ENCODE data around the gene PLCH1. TPM values are rescaled to one million over a fixed set of nuclear protein-coding genes. Genes with fewer than 3 reads are reported as not detected.

The PLCH1 gene
- polyA plus RNA-seq, 2 donors, result 0.07 to 0.10 TPM

DNA sequence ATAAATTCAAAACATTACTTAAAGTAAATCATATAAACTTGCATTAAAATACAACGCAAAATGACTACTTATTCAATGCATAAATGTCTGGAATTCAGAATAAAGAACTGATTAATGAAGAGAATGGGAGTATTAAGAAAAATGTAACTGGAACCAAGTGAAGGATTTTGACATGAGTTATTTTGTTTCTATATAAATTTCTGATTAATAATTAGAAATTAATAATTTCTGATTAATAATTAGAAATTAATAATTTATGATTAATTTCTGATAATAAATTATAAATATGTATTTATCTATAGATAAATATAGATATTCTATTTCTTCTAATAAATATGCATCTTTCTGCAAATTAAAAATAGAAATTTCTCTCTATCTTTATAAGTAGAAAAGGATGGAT is 291.4 kb downstream of the PLCH1 start:
- no peak overlapping the region for H3K4me3 ChIP-seq (ENCODE audit: low read depth in 1 of 2, low read length in 2 of 2)
- H3K36me3 ChIP-seq (ENCODE audit: control insufficient read depth in 2 of 2, insufficient read depth in 2 of 2, low read length in 1 of 2), result no peaks in the 10 kb centered on the region
- 82 to 93% methylated on average over 1 of the region's 1 CpG for WGBS, 2 donors
- H3K9me3 ChIP-seq (ENCODE audit: control insufficient read depth in 2 of 2, insufficient read depth in 1 of 2, low read depth in 1 of 2, low read length in 1 of 2), result peaks cover 0 to 2% of the 10 kb centered on the region in 2 donors
- H3K27ac ChIP-seq (ENCODE audit: low read depth in 2 of 2, low read length in 1 of 2), result no peak overlapping the region
- no peaks in the 10 kb centered on the region for H3K27me3 ChIP-seq (ENCODE audit: control insufficient read depth in 1 of 2, insufficient read depth in 2 of 2, low read length in 2 of 2)
- no peaks in the 10 kb centered on the region for H3K4me1 ChIP-seq (ENCODE audit: control insufficient read depth in 2 of 2, insufficient read depth in 2 of 2, low read length in 1 of 2)

DNA sequence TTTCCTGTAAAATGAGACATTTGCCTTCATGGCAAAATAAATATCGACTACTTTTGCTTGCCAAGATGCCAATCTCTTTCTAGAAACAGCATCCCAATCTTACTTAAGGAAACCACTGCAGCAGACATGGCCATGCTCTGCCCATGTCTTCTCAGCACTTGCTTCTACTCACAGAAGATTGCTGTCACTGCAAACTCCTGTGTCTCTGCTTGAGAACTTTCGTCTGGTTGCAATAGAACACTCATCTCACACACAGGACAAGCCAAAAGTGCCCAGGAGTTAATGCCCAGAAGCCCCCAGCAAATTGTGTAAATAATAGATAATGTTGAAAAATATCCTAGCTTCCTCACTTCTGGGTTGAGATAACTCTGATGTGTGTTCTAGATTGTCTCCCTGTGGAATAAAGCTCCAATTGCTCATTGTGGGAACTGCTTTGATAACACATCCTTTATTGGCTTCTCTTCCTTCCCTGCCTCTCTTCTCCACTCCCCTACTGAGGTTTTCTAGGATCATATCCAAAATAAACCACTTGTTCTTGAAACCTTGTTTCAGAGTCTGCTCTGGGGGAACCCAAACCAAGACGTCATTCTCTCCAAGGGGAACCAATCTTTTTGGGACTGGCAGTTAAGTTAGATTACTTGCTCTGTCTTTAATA is 295.1 kb downstream of the PLCH1 start:
- 67 to 70% methylated on average over 3 of the region's 3 CpGs for WGBS, 2 donors
- H3K4me3 ChIP-seq (ENCODE audit: low read depth in 1 of 2, low read length in 2 of 2), result no peak overlapping the region
- H3K9me3 ChIP-seq (ENCODE audit: control insufficient read depth in 2 of 2, insufficient read depth in 1 of 2, low read depth in 1 of 2, low read length in 1 of 2), result no peaks in the 10 kb centered on the region
- no peaks in the 10 kb centered on the region for H3K4me1 ChIP-seq (ENCODE audit: control insufficient read depth in 2 of 2, insufficient read depth in 2 of 2, low read length in 1 of 2)
- H3K27ac ChIP-seq (ENCODE audit: low read depth in 2 of 2, low read length in 1 of 2), result no peak overlapping the region
- H3K27me3 ChIP-seq (ENCODE audit: control insufficient read depth in 1 of 2, insufficient read depth in 2 of 2, low read length in 2 of 2), result no peaks in the 10 kb centered on the region
- H3K36me3 ChIP-seq (ENCODE audit: control insufficient read depth in 2 of 2, insufficient read depth in 2 of 2, low read length in 1 of 2), result no peaks in the 10 kb centered on the region

DNA sequence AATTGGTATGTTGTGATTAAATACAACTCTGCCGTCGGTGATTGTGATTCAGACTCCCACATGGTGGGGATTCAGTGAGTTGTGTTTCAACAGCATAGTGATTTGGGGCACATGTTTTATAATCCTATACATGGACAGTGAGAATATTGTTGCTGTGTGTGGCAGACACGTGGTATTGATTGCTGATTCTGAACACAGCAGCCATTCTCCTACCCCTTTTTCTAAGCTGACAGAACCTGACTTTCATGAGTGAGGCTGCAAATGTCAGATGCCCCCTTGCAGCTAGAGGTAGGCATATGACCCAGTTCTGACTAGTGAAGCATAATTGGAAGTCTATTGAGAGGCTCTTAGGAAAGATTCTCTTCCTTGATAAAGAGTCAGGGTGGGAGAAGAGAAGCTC is 296.3 kb downstream of the PLCH1 start:
- 69 to 73% methylated on average over 3 of the region's 3 CpGs for WGBS, 2 donors
- Histone ChIP-seq H3K36me3 (ENCODE audit: control insufficient read depth in 2 of 2, insufficient read depth in 2 of 2, low read length in 1 of 2) (no peaks in the 10 kb centered on the region), H3K27me3 (ENCODE audit: control insufficient read depth in 1 of 2, insufficient read depth in 2 of 2, low read length in 2 of 2) (no peaks in the 10 kb centered on the region), H3K27ac (ENCODE audit: low read depth in 2 of 2, low read length in 1 of 2) (no peak overlapping the region), H3K4me3 (ENCODE audit: low read depth in 1 of 2, low read length in 2 of 2) (no peak overlapping the region), H3K9me3 (ENCODE audit: control insufficient read depth in 2 of 2, insufficient read depth in 1 of 2, low read depth in 1 of 2, low read length in 1 of 2) (no peaks in the 10 kb centered on the region), H3K4me1 (ENCODE audit: control insufficient read depth in 2 of 2, insufficient read depth in 2 of 2, low read length in 1 of 2) (no peaks in the 10 kb centered on the region)

DNA sequence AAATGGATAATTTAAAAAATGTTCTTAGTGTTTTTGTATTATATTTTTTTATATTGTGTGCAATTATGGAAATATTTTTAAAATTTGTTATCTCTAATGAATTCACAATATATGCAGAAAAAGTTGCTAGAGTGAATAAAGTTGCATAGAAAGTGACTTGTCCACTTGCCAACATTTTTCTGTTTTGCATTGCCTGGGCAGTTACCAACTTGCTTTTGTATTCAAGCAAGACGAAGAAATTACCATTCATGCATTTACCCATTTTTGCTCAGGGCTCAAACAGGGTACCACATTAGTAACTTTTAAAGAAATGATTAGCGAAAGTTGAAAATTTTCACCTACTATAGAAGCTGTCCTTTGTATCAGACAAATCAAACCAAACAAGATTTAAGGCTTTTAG is 298.5 kb downstream of the PLCH1 start:
- H3K9me3 ChIP-seq (ENCODE audit: control insufficient read depth in 2 of 2, insufficient read depth in 1 of 2, low read depth in 1 of 2, low read length in 1 of 2), result no peaks in the 10 kb centered on the region
- H3K4me1 ChIP-seq (ENCODE audit: control insufficient read depth in 2 of 2, insufficient read depth in 2 of 2, low read length in 1 of 2), result no peaks in the 10 kb centered on the region
- H3K27me3 ChIP-seq (ENCODE audit: control insufficient read depth in 1 of 2, insufficient read depth in 2 of 2, low read length in 2 of 2), result no peaks in the 10 kb centered on the region
- no peak overlapping the region for H3K27ac ChIP-seq (ENCODE audit: low read depth in 2 of 2, low read length in 1 of 2)
- 60 to 65% methylated on average over 2 of the region's 2 CpGs for WGBS, 2 donors
- H3K36me3 ChIP-seq (ENCODE audit: control insufficient read depth in 2 of 2, insufficient read depth in 2 of 2, low read length in 1 of 2), result no peaks in the 10 kb centered on the region
- no peak overlapping the region for H3K4me3 ChIP-seq (ENCODE audit: low read depth in 1 of 2, low read length in 2 of 2)

DNA sequence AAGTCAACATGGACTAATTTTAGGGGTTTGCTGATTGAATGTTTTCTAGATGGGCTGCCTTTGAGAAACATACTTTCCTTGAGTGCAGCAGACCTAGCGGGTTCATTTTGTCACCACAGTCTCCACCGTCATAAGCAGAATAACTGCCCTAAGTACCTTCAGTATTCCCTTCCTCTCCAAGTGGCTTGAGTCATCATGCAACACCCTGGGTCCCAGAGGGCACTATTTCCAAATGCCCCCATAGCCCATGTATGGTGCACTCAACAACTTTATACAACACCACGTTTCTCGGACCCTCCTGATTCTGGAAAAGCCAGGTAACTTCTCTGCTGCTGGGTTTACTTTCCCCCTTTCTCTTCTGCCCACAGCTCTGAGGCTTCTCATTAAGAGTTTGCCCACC is 300.1 kb downstream of the PLCH1 start:
- no peaks in the 10 kb centered on the region for H3K4me1 ChIP-seq (ENCODE audit: control insufficient read depth in 2 of 2, insufficient read depth in 2 of 2, low read length in 1 of 2)
- no peak overlapping the region for H3K27ac ChIP-seq (ENCODE audit: low read depth in 2 of 2, low read length in 1 of 2)
- no peak overlapping the region for H3K4me3 ChIP-seq (ENCODE audit: low read depth in 1 of 2, low read length in 2 of 2)
- no peaks in the 10 kb centered on the region for H3K27me3 ChIP-seq (ENCODE audit: control insufficient read depth in 1 of 2, insufficient read depth in 2 of 2, low read length in 2 of 2)
- no peaks in the 10 kb centered on the region for H3K9me3 ChIP-seq (ENCODE audit: control insufficient read depth in 2 of 2, insufficient read depth in 1 of 2, low read depth in 1 of 2, low read length in 1 of 2)
- WGBS, 2 donors, result 89 to 96% methylated on average over 4 of the region's 4 CpGs
- H3K36me3 ChIP-seq (ENCODE audit: control insufficient read depth in 2 of 2, insufficient read depth in 2 of 2, low read length in 1 of 2), result no peaks in the 10 kb centered on the region

DNA sequence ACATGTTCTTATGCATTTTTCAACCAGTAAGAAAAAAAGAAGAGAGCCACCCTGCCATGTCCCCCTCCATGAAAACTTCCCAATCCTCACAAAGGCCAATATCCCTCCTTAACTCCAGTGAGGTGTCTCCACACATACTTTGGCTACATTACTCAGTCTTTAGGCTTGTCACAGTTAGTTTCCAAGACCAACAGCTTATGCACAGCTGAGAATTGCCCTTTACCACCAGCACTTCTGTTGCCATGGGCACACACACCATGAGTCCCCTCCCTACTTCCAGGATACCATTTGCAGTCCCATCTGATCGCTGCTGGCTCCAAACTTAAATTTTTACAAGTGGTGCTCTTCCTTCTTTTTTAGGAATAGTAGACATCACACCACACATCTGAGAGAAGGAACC is 301.1 kb downstream of the PLCH1 start:
- H3K27ac ChIP-seq (ENCODE audit: low read depth in 2 of 2, low read length in 1 of 2), result no peak overlapping the region
- H3K27me3 ChIP-seq (ENCODE audit: control insufficient read depth in 1 of 2, insufficient read depth in 2 of 2, low read length in 2 of 2), result no peaks in the 10 kb centered on the region
- no peaks in the 10 kb centered on the region for H3K9me3 ChIP-seq (ENCODE audit: control insufficient read depth in 2 of 2, insufficient read depth in 1 of 2, low read depth in 1 of 2, low read length in 1 of 2)
- no peaks in the 10 kb centered on the region for H3K36me3 ChIP-seq (ENCODE audit: control insufficient read depth in 2 of 2, insufficient read depth in 2 of 2, low read length in 1 of 2)
- H3K4me3 ChIP-seq (ENCODE audit: low read depth in 1 of 2, low read length in 2 of 2), result no peak overlapping the region
- WGBS, 2 donors, result 79 to 88% methylated on average over 1 of the region's 1 CpG
- H3K4me1 ChIP-seq (ENCODE audit: control insufficient read depth in 2 of 2, insufficient read depth in 2 of 2, low read length in 1 of 2), result no peaks in the 10 kb centered on the region

DNA sequence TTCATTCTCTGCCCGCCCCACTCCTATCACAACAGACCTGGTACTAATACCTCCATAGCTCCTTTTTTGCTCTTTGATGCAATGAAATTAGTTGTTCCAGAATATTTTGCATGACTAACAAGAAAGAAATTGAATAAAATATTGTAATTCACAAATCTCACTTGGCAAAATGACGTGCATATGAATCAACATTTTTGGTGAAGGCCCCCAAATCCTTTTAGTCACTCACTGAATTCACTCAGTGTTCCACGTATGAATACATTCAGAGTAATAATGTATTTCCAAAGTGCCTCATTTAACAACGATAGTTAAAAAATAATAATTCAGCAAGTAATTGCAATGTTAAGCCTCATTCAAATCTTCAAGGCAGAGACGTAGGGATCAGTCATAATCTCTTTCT is 302.8 kb downstream of the PLCH1 start:
- Histone ChIP-seq H3K9me3 (ENCODE audit: control insufficient read depth in 2 of 2, insufficient read depth in 1 of 2, low read depth in 1 of 2, low read length in 1 of 2) (no peaks in the 10 kb centered on the region), H3K27ac (ENCODE audit: low read depth in 2 of 2, low read length in 1 of 2) (no peak overlapping the region), H3K4me1 (ENCODE audit: control insufficient read depth in 2 of 2, insufficient read depth in 2 of 2, low read length in 1 of 2) (no peaks in the 10 kb centered on the region), H3K36me3 (ENCODE audit: control insufficient read depth in 2 of 2, insufficient read depth in 2 of 2, low read length in 1 of 2) (no peaks in the 10 kb centered on the region), H3K4me3 (ENCODE audit: low read depth in 1 of 2, low read length in 2 of 2) (no peak overlapping the region), H3K27me3 (ENCODE audit: control insufficient read depth in 1 of 2, insufficient read depth in 2 of 2, low read length in 2 of 2) (no peaks in the 10 kb centered on the region)
- 69 to 75% methylated on average over 5 of the region's 5 CpGs for WGBS, 2 donors

DNA sequence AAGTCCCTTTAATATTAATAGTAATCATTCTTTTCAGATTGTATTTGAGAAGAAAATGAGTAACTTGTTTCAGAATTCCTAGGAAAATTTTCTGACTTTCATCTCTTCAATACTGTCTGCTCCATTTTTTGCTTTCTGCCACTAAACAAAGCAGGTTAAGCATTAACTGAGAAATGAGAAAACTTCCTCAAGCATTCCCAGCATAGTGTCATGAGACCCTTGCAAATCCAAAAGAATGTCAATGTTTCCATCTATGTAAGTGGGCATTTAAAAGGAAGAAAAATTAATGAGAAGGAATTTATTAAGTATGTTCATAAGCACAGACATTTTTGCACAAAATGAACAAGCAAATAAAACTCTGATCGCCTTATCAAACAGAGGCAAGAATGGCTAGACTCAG is 303.4 kb downstream of the PLCH1 start:
- Histone ChIP-seq H3K27ac (ENCODE audit: low read depth in 2 of 2, low read length in 1 of 2) (no peak overlapping the region), H3K9me3 (ENCODE audit: control insufficient read depth in 2 of 2, insufficient read depth in 1 of 2, low read depth in 1 of 2, low read length in 1 of 2) (no peaks in the 10 kb centered on the region), H3K36me3 (ENCODE audit: control insufficient read depth in 2 of 2, insufficient read depth in 2 of 2, low read length in 1 of 2) (no peaks in the 10 kb centered on the region), H3K4me1 (ENCODE audit: control insufficient read depth in 2 of 2, insufficient read depth in 2 of 2, low read length in 1 of 2) (no peaks in the 10 kb centered on the region), H3K4me3 (ENCODE audit: low read depth in 1 of 2, low read length in 2 of 2) (no peak overlapping the region), H3K27me3 (ENCODE audit: control insufficient read depth in 1 of 2, insufficient read depth in 2 of 2, low read length in 2 of 2) (no peaks in the 10 kb centered on the region)
- 83 to 92% methylated on average over 1 of the region's 1 CpG for WGBS, 2 donors

DNA sequence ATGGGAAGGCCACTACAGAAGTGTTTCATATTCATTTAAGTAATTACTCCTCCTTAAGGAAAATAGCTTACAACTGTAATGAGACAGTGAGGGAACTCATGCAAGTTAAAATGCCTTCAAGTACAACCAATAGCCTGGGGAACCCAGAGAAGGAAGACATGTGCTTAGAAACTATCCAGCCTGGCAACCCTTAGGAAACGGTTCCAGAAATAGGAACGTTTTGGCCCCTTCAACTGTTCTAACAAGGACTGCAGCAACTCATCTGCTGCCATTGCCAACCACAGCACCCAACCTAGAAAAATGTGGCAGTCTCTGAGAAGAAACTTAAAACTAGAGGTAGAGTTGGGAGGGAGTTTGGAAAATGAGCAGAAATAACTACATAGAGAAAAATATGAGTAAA is 303.8 kb downstream of the PLCH1 start:
- no peaks in the 10 kb centered on the region for H3K9me3 ChIP-seq (ENCODE audit: control insufficient read depth in 2 of 2, insufficient read depth in 1 of 2, low read depth in 1 of 2, low read length in 1 of 2)
- H3K27me3 ChIP-seq (ENCODE audit: control insufficient read depth in 1 of 2, insufficient read depth in 2 of 2, low read length in 2 of 2), result no peaks in the 10 kb centered on the region
- H3K4me3 ChIP-seq (ENCODE audit: low read depth in 1 of 2, low read length in 2 of 2), result no peak overlapping the region
- H3K27ac ChIP-seq (ENCODE audit: low read depth in 2 of 2, low read length in 1 of 2), result no peak overlapping the region
- no peaks in the 10 kb centered on the region for H3K4me1 ChIP-seq (ENCODE audit: control insufficient read depth in 2 of 2, insufficient read depth in 2 of 2, low read length in 1 of 2)
- no peaks in the 10 kb centered on the region for H3K36me3 ChIP-seq (ENCODE audit: control insufficient read depth in 2 of 2, insufficient read depth in 2 of 2, low read length in 1 of 2)
- WGBS, 2 donors, result 39 to 43% methylated on average over 2 of the region's 2 CpGs

DNA sequence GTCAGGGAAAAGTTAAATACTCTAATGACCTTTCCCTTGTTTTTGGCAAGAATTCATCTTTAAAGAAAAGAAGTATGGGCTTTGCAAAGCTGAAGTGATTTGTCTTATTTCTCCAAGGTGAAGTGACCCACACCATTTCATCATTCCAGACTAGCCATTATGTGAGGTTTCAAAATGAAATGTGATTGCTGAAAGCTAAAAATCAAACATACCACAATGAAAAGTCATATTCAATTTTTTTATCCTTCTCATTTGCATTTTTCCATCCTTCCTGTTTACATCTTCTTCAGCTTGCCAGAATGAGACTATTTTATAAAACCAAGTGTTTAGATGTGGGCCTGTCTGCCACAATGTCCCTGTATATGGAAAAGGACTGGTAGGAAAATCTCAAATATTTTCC is 309.1 kb downstream of the PLCH1 start:
- no peak overlapping the region for H3K4me3 ChIP-seq (ENCODE audit: low read depth in 1 of 2, low read length in 2 of 2)
- H3K36me3 ChIP-seq (ENCODE audit: control insufficient read depth in 2 of 2, insufficient read depth in 2 of 2, low read length in 1 of 2), result no peaks in the 10 kb centered on the region
- no peaks in the 10 kb centered on the region for H3K4me1 ChIP-seq (ENCODE audit: control insufficient read depth in 2 of 2, insufficient read depth in 2 of 2, low read length in 1 of 2)
- H3K9me3 ChIP-seq (ENCODE audit: control insufficient read depth in 2 of 2, insufficient read depth in 1 of 2, low read depth in 1 of 2, low read length in 1 of 2), result no peaks in the 10 kb centered on the region
- H3K27me3 ChIP-seq (ENCODE audit: control insufficient read depth in 1 of 2, insufficient read depth in 2 of 2, low read length in 2 of 2), result no peaks in the 10 kb centered on the region
- no peak overlapping the region for H3K27ac ChIP-seq (ENCODE audit: low read depth in 2 of 2, low read length in 1 of 2)
